GM18861 (cell line): Measurements from ENCODE around the gene CLDN19.
"Not testable (repeated sequence)": the region's sequence is repeated elsewhere in the genome, so short reads cannot be mapped to it uniquely, and the experiment has no call there.

Experiments
- ATAC-seq: cut with Tn5 transposase; IDR thresholded peaks from one replicate; pipeline ENCODE4 v1.9.1; 2021; ENCODE audit not compliant: unreplicated experiment

The CLDN19 gene

DNA sequence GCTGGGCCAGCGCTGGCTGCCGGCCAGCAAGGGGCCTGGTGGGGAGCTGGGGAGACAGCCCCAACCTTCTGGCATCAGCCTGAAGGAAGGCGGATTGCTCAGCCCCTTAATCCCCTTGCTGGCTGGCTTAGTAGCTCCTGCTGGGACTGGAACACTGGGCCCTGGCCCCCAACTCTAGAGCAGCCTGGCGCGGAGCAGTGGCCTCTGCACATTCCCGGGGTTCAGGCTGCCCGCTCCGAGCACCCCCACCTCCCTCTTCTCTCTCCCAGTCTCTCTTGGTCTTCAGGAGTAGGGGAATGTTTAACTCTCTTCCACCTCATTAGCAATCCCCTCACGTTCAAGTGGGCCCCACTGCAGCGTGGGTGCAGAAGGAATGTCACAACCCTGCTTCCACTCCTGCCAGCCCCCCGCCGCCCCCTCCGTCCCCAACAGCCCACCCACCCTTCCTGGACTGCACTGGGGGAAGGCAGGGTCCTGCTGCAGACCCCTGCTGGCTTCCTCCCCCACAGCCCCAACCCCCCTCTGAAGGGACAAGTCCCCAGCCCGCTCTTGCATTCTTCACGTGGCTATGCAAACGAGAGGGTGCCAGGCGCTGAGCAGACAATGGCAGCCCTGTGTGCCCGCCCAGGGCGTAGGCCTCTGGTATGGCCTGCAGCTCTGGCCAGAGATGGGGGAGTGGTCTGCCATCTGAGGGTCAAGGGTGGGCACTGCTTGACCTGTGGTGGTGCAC, 980 bp upstream of the CLDN19 start:
- no peak for ATAC-seq

DNA sequence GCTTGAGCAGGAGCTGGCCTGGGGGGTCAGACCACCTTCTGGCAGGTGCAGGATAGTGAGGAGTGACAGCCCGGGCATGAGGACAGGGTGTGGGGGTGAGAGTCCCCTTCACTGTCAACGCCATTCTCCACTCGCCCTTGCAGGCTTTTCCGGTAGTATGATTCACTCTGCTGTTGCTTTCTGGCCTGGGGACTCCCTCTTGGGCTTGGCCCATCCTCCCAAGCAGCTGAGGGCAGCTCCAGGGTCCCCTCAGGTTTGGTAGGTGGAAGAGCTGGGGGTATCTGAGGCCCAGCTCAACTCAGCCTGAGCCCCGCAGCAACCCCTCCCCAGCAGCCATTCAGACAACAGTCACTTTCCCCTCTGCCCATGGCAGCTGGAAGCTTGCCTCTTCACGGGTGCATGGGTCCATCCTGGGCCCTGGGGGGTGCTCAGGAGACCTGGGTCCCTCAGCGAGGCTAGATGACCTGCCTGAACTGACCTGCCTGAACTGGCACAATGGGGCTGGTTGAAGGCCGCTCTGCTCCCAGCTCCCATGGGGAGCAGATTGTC, 1.3 kb downstream of the CLDN19 start:
- no peak for ATAC-seq

DNA sequence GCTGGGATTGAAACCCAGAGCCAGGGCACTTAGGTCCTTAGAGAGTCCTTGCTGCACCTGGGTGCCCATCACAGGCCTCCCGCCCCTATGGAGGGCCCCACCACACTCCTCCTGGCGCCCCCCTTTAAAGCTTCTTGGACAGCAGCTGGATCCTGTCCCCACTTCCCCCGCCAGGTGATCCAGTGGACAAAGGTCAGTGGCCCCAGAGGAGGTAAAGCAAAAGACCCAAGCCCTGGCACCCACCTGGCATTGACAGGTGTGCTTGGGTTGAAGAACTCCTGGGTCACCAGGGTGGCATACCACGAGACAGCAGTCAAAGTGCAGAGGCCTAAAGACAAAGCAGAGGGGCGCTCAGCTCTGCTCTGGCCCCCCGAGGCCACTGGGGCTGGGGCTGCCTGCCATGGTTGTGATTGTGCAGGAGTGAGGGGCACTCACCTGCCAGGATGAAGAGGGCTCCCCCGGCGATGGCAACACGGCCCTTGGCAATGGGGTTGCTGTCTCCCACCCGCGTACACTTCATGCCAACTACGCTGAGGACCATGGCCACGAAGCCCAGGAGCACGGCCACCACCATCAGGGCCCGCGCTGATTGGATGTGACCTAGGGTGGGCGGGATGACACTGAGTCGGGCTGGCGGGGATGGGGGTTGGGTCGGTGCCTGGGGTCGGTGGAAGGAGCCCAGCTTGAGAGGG, 1.9 kb downstream of the CLDN19 start:
- no peak for ATAC-seq

DNA sequence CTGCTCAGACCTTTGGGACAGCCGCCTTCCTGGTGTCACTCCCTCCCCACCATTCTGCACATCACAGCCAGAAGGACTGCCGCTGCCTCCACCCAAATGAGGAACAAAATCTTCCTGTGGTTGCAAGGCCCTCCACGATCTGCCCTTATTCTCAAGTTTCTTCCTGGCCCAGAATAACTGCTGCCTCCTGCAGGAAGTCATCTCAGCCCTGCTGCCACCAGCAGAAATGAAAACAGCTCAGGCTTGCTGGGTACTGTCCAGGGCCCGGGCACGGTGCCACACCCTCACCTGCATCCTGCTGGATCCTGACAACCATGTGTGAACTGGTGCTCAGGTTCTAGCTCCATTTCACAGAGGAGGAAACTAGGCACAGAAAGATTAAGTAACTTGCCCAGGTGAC, 2.8 kb downstream of the CLDN19 start:
- ATAC-seq, result no peak

DNA sequence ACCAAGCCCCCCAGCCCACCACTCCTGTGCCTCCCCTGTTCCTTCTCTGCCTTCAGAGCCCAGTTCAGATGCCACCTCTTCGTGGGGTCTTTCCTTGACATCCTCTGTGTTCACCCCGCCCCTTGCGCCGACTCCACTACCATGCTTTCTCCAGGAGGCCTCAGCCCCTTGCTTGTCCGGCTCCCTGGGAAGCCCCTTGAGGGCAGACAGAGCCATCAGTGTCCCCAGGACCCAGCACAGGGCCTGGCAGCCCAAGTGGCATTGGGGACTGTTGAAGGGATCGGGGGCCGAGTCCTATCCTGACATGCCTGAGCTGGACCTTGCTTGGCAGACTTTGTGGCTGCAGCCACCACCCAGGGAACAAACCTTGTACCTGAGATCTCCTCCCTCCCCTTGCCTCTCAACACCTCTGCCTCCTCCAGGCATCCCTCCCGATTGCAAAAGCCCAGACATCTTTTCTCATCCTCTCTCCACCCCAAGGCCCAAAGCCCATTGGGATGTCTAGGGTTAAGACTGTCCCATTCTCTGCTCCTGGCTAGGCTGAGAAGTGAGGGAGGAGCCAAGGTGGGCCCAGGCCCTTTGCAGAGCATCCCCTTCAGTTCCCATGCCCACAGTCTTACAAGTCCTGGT, 3.4 kb downstream of the CLDN19 start:
- no peak for ATAC-seq

DNA sequence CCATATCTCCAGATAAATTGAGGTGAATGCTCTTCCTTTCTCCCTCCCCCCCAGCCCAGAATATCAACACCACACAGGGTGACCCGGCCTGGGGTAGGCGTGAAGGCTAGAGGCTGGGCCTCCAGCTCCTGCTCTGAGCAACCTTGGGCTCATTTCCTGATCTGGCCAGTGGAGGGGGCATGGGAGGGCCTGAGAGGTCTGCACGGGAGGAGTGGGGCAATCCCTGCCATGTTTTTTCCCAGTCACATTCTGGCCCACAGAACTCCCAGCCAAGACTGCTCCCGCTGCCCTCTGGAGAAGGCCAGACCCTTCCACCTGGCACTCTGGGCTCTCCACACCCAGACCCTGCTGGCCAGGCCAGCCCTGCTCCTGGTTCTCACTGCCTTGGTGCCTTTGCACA, 3.9 kb downstream of the CLDN19 start:
- ATAC-seq, result no peak

DNA sequence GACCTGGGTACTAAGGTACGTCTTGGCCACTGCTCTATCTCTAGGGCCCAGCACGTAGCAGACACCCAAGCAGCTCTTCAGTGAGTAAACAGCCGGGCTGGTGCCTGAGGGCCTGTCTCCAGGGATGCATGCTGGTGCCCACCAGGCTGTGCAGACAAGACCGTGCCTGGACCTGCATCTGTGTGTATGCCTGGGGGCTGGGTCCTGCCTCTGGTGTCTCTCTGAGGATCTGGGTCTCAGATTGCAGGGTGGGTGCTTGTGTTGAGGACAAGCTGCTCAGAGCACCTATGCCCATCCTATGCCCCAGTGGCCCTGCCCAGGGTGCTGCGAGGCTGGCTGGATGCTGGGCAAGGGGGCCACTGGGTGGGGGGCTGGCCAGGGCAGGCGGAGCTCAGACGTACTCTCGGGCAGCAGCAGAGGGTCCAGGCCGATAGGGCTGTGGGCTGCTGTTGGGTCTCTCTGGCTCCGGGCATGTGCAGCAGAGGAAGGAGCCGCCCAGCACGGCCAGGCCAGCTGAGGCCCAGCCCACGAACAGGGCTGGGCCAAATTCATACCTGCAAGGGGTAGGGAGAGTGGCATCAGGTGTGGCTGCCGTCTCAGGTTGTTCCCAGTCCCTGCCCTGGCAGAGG, 4.4 kb downstream of the CLDN19 start:
- ATAC-seq, result no peak

DNA sequence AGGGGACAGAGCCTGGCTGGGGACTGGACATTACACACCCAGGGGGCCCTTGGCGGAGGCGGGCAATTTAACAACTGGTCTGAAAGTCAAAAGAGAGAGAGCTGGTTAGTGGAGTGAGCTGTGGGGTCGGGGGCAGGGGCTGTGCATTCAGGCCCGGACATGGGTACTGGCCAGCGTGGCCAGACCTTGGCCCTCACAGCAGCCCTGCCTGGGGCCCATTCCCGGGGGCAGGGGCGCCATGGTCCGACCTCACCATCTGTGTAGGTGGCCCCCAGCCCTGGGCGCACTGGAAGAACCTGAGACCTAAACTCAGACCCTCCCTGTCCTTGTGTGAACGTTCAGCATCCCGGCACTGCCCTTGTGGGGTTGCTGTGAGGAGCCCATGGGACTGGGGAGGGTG, 5.0 kb downstream of the CLDN19 start:
- ATAC-seq, result no peak

DNA sequence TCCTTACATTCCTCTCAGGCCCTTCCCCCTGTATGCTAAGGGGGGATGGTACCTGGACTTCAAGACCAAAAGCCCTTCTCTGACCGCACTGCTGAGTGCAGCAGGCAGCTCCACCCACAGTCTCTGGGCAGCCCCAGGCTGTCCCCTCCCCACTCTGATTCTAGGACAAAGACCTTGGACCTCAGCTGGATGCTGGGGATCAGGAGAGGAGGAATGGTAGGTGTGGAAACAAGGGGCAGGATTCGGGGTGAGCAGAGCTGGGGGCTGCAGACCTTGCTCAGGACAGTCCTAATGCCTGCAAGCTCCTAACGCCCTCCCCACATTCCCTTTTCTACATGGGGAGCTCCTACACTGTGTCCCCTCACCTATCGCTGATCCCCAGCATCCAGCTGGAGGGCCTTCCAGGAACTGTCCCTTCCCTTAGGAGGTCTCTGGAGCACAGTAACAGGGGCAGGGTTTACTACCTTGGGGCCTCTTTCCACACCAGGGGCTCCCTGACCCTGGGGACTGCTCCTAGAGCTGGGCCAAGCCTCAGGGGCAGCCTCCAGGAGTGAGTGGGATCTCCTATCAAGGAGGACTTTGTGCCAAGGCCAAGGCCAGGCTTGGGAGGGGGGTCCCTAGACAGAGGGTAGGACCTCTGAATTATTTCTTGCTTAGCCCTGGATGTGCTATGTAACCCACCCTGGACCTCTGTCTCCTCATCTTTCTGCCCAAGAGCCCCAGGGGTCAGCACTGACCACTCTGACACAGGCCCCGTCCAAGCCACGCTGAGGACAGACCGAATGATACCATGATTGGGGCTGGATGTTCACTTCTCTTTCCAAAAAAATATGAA, 5.6 kb downstream of the CLDN19 start:
- no peak for ATAC-seq

DNA sequence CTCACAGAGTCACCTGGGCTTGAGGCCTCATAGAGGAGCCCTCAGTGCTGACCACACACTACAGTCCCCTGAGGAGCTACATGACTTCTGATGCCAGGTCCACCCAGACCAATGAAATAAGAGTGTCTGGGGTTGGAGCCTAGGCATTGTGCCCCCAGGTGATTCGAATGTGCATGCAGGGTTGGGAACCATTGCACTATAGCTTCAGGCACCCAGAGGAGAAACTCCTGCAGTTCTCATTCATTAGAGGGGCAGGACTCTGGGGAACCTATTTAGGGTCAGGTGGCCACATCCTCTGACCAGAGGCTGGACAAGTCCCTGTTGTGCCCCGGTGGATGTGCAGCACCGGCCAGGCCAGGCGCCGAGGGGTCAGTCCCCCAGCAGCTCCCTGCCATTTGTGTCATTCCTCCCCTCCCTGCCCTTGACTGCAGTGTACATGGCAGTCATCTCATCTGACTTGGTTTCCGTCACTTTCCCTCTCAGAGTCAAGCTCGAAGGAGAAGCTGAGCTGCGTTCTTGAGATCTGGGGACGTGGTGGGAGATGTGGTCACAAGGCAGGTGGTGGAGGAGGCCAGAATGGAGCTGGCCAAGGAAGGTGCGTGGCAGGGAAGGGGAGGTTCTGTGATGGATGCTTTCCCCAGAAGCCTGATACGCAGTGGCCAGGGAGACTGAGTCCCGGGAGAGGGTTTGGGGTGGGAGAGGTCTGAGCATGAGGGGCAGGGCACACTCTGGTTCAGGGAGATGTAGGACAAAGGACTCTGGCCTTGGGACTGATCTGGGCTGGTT, 6.4 kb downstream of the CLDN19 start:
- ATAC-seq, result no peak

DNA sequence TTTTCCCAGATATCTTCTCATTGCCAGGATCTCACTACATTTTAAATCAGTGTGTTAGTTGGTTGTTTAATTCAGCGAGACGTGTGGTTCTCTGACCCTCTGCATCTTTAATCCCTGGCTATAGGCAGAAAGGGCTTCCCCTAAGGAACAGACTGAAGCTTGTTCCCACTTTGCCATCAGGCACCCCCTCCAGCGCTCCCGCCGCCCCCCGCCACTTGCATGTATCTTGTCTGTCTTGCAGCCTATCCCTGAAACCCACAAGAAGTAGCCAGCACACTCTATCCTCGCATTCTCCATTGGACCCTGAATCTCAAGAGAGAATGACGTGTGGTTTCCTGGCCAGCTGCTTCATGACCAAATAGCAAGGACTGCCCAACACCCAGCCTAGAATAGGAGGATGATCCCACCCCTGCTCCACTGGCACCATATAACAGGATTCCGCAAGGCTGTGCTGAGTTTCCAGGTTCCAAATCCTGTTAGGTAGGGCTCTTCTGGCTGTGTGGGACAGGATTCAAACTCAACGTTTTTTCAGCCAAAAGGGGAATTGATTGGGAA, 7.8 kb downstream of the CLDN19 start:
- ATAC-seq, result no peak

DNA sequence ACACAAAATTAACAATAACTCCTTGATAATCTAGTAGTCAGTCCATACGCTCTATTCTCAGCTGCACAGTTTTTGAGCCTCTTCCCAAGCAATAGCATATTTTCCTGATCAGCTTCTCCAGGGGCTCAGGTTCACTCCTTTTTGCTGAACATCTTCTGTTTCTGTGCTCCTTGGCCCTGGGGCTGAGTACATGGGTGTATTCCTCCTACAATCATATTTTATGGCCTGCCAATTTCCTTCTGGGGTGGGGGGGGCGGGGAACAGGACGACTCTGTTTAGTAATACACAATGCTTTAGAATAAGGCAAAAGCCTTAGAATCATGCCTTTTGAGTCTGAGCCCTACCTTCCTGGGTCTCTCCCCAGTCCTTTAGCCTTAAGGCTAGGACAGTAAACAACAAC, 8.5 kb downstream of the CLDN19 start:
- ATAC-seq, result no peak

DNA sequence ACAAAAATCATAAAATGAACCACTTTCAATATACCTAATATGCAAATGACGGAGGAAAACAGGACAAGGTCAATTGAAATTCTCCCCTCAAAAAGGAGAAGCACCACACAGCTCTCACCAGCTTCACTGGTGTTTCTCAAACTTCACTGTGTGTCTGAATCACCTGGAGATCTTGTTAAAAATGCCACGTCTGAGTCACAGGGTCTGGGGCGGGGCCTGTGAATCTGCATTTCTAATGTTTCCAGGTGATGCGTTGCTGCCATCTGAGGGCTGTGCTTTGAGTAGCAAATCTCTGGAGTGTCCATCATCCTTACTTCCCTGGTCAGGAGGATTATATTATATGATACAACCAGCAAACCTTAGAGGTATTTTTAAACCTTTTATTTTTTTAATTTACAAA, 9.0 kb downstream of the CLDN19 start:
- no peak for ATAC-seq

DNA sequence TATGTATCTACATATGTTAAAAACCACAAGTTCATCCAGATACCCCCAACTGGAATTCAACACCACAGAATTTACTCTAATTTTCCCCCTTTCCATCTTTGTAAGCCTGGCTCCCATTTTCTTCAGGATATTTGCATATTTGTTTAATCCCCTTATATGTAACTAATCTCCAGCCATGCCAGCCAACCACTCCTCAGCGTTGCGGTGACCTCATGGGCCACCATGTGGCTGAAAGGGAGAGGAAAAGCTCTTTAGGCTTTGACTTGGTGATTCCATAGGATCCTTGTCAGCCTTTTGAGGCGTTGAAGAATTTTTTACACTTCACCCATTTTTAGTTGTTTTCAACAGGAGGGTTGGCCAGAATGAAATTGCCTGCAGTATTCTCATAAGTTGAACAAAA, 10.0 kb downstream of the CLDN19 start:
- no peak for ATAC-seq

DNA sequence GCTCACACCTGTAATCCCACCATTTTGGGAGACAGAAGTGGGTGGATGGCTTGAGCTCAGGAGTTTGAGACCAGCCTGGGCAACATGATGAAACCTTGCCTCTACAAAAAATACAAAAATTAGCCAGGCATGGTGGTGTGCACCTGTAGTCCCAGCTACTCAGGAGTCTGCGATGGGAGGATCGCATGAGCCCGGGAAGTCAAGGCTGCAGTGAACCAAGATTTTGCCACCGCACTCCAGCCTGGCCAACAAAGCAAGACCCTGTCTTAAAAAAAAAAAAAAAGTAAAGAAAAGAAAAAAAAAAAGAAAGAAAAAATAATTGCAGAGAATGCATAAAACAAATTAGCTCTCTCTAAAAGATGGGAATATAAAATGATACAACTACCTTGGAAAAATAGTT, 14.2 kb downstream of the CLDN19 start:
- ATAC-seq, result not testable (repeated sequence)

DNA sequence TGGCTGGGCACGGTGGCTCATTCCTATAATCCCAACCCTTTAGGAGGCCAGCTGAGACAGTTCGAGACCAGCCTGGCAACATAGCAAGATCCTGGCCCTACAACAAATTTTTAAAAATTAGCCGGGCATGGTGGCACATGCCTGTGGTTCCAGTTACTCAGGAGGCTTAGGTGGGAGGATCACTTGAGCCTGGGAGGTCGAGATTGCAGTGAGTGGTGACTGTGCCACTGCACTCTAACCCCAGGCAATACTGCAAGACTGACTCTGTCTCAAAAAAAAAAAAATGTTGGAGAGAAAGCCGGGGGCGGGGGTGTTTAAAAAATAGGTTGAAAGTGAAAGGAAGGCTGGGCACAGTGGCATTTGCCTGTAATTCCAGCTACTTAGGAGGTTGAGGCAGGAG, 16.5 kb downstream of the CLDN19 start:
- ATAC-seq, result no peak

DNA sequence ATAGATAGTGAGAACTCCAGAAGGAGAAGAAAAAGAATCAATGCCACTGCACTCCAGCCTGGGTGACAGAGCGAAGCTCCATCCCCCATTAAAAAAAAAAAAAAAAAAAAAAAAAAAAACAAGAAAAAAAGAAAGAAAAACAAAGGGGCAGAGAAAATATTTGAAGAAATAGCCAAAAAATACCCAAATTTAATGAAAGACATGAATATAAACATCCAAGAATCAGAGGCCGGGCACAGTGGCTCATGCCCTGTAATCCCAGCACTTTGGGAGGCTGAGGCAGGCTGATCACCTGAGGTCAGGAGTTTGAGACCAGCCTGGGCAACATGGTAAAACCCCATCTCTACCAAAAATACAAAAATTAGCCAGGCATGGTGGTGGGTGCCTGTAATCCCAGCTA, 17.6 kb downstream of the CLDN19 start:
- not testable (repeated sequence) for ATAC-seq

DNA sequence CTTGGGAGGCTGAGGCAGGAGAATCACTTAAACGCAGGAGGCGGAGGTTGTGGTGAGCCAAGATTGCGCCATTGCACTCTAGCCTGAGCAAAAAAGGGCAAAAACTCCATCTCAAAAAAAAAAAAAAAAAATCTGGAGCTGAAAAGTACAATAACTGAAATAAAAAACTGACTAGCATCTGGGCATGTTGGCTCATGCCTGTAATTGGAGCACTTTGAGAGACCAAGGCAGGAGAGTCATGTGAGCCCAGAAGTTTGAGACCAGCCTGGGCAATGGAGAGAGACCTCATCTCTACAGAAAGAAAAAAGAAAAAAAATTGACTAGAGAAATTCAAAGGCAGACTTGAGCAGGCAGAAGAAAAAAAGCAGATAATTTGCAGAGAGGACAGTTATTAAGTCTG, 18.1 kb downstream of the CLDN19 start:
- ATAC-seq, result no peak

DNA sequence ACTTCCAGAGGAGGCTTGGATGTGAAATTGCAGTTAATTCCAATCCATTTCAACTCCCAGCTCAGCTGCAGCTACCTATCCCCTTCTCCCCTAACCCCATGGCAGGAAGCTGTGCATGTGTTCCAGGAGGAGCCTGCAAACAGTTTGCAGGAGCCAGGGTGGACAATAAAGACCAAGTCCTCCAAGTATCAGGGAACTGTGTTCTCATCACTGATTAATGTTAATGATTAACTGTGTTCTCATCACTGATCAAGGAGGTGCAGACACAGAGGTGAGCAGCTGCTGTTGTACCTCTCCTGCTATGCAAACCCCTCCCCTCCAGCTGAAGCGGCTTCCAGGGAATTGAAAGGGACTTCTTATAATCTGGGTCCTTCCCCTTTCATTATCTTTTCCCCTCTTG, 19.2 kb downstream of the CLDN19 start:
- no peak for ATAC-seq

DNA sequence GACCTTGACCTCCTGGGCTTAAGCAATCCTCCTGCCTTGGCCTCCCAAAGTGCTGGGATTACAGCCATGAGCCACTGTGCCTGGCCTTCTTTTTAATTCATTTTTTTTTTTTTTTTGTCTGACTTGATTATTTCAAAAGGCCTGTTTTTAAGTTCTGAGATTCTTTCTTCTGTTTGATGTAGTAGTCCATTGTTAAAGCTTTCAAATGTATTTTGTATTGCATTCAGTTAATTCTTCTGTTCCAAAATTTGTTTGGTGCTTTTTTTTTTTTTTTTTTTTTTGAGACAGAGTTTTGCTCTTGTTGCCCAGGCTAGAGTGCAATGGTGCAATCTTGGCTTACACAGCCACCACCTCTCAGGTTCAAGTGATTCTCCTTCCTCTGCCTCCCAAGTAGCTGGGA, 25.6 kb downstream of the CLDN19 start:
- not testable (repeated sequence) for ATAC-seq
